Natural killer cell (primary cell): ENCODE measurements around the gene TRPC4. TPM values are rescaled to one million over a fixed set of nuclear protein-coding genes. Genes with fewer than 3 reads are reported as not detected.

Experiments used
- ATAC-seq, 3 donors: fragments of 150-1000 bp in 2 of 3; fragments of 200-7000 bp in 1 of 3; cut with Tn5 transposase; 1 replicate in 1 of 3; 2 replicates in 2 of 3; pipeline ENCODE4 v1.10.0; 2021; ENCODE audit warnings: mild to moderate bottlenecking in 2 of 3, moderate library complexity in 2 of 3
- DNase-seq, 2 donors: peaks; one replicate each; pipeline versions ENCODE4 v3.0.0 to v3.0.0-alpha.2; 2013 to 2021; ENCODE audit warnings: mixed read lengths in 1 of 2
- H3K27ac ChIP-seq: one replicate; pipeline ENCODE4 v1.5.1; 2013; ENCODE audit warnings: mild to moderate bottlenecking, low read length
- H3K27me3 ChIP-seq: one replicate; pipeline ENCODE4 v1.6.1; 2013; ENCODE audit warnings: low read length; ENCODE audit not compliant: control insufficient read depth, insufficient read depth
- H3K36me3 ChIP-seq: one replicate; pipeline ENCODE4 v1.6.1; 2013; ENCODE audit warnings: low read length; ENCODE audit not compliant: control insufficient read depth, insufficient read depth
- H3K4me1 ChIP-seq: one replicate; pipeline ENCODE4 v1.6.1; 2013; ENCODE audit warnings: low read length; ENCODE audit not compliant: control insufficient read depth, insufficient read depth
- H3K4me3 ChIP-seq: one replicate; pipeline ENCODE4 v1.5.1; 2013; ENCODE audit warnings: low read length
- H3K9me3 ChIP-seq: one replicate; pipeline ENCODE4 v1.6.1; 2013; ENCODE audit warnings: low read length; ENCODE audit not compliant: control insufficient read depth, insufficient read depth
- H3K27ac Mint-ChIP-seq, 2 donors: one replicate each; pipeline ENCODE4 v1.8.0; 2022; ENCODE audit warnings: mild to moderate bottlenecking in 2 of 2, mixed read lengths in 2 of 2, moderate library complexity in 1 of 2
- H3K27me3 Mint-ChIP-seq, 2 donors: one replicate each; pipeline ENCODE4 v1.8.0; 2022; ENCODE audit warnings: low read depth in 2 of 2, mixed read lengths in 2 of 2
- H3K36me3 Mint-ChIP-seq: one replicate; pipeline ENCODE4 v1.8.0; 2022; ENCODE audit warnings: mixed read lengths
- H3K4me1 Mint-ChIP-seq, 2 donors: one replicate each; pipeline ENCODE4 v1.8.0; 2022; ENCODE audit warnings: mixed read lengths in 2 of 2
- H3K4me3 Mint-ChIP-seq: one replicate; pipeline ENCODE4 v1.8.0; 2022; ENCODE audit warnings: mild to moderate bottlenecking, moderate library complexity, mixed read lengths
- H3K9me3 Mint-ChIP-seq, 2 donors: one replicate each; pipeline ENCODE4 v1.8.0; 2022; ENCODE audit warnings: mixed read lengths in 2 of 2
- CTCF ChIP-seq: fragments of 200-600 bp; IDR thresholded peaks from one replicate; pipeline ENCODE4 v1.8.0; 2022; ENCODE audit warnings: antibody characterized with exemption
- WGBS: methylation state at CpG from one replicate; pipeline ENCODE4 v1.1.7; 2013; ENCODE audit warnings: missing lambda C conversion rate; ENCODE audit not compliant: insufficient coverage; 5-methylcytosine and 5-hydroxymethylcytosine counted together
- intact Hi-C: fragments of 100-400 bp; cut with micrococcal nuclease; formaldehyde crosslinking; loops from one replicate; pipeline ENCODE4 v1.14.2; 2022
- total RNA-seq, 4 donors: library from RNA; stranded (reverse); fragments of 120-200 nt in 1 of 4; gene quantifications; one replicate each; pipeline versions ENCODE4 v1.2.3 to v1.2.4, GENCODE V29; 2013 to 2022

The TRPC4 gene
- total RNA-seq, 3 donors from 2014 or later (not counting 1 experiment from before 2014, with no cell fraction given) = not detected

GRCh38 chr13:37665420-37665819 lies 204.2 kb downstream of the TRPC4 start:
- H3K27ac ChIP-seq = no peak overlapping the region
- H3K4me3 Mint-ChIP-seq = no peak overlapping the region
- no peaks in the 10 kb centered on the region for H3K27me3 Mint-ChIP-seq
- H3K36me3 Mint-ChIP-seq = peaks cover 8% of the 10 kb centered on the region
- no peak for TF ChIP-seq CTCF
- 54% methylated on average over 2 of the region's 2 CpGs for WGBS
- no peak overlapping the region for H3K27ac Mint-ChIP-seq
- H3K27me3 ChIP-seq = no peaks in the 10 kb centered on the region
- H3K36me3 ChIP-seq = no peaks in the 10 kb centered on the region
- no peaks in the 10 kb centered on the region for H3K4me1 ChIP-seq
- H3K9me3 Mint-ChIP-seq = peaks cover 15% of the 10 kb centered on the region in 2 donors
- no peak overlapping the region for H3K4me3 ChIP-seq
- no peaks in the 10 kb centered on the region for H3K9me3 ChIP-seq
- DNase-seq = no peak
- intact Hi-C loops = no loop called here
- H3K4me1 Mint-ChIP-seq = no peaks in the 10 kb centered on the region
- ATAC-seq = no peak

- Mint-ChIP-seq H3K4me1 (no peaks in the 10 kb centered on the region), H3K27me3 (no peaks in the 10 kb centered on the region), H3K9me3 (peaks cover 15% of the 10 kb centered on the region in 2 donors), H3K36me3 (peaks cover 8% of the 10 kb centered on the region), H3K4me3 (no peak overlapping the region), H3K27ac (no peak overlapping the region)
- Histone ChIP-seq H3K36me3 (no peaks in the 10 kb centered on the region), H3K4me3 (no peak overlapping the region), H3K4me1 (no peaks in the 10 kb centered on the region), H3K9me3 (no peaks in the 10 kb centered on the region), H3K27me3 (no peaks in the 10 kb centered on the region), H3K27ac (no peak overlapping the region)
- no peak for TF ChIP-seq CTCF
- no peak for DNase-seq
- WGBS = 93% methylated on average over 3 of the region's 4 CpGs
- intact Hi-C loops = no loop called here
- no peak for ATAC-seq
These were observed 205.8 kb downstream of the TRPC4 start for GRCh38 chr13:37663724-37664123.

- Mint-ChIP-seq H3K4me1 (no peaks in the 10 kb centered on the region), H3K4me3 (no peak overlapping the region), H3K27ac (no peak overlapping the region), H3K36me3 (peaks cover 8% of the 10 kb centered on the region), H3K9me3 (peaks cover 12% of the 10 kb centered on the region in 2 donors), H3K27me3 (no peaks in the 10 kb centered on the region)
- no peak overlapping the region for H3K4me3 ChIP-seq
- no peak for TF ChIP-seq CTCF
- H3K4me1 ChIP-seq = no peaks in the 10 kb centered on the region
- DNase-seq (no peak), ATAC-seq (no peak)
- 73% methylated on average over 2 of the region's 3 CpGs for WGBS
- no peaks in the 10 kb centered on the region for H3K36me3 ChIP-seq
- no peak overlapping the region for H3K27ac ChIP-seq
- intact Hi-C loops = no loop called here
- no peaks in the 10 kb centered on the region for H3K9me3 ChIP-seq
- H3K27me3 ChIP-seq = no peaks in the 10 kb centered on the region
These were observed 206.9 kb downstream of the TRPC4 start for GRCh38 chr13:37662624-37663023.

GRCh38 chr13:37657956-37658355 lies 211.6 kb downstream of the TRPC4 start:
- H3K27ac ChIP-seq = no peak overlapping the region
- Mint-ChIP-seq H3K9me3 (peaks cover 4% of the 10 kb centered on the region in 2 donors), H3K27ac (no peak overlapping the region), H3K4me3 (no peak overlapping the region), H3K36me3 (no peaks in the 10 kb centered on the region), H3K4me1 (no peaks in the 10 kb centered on the region), H3K27me3 (no peaks in the 10 kb centered on the region)
- WGBS = no CpG with 5 or more reads among the region's 1 CpG
- no peaks in the 10 kb centered on the region for H3K9me3 ChIP-seq
- ATAC-seq (no peak), DNase-seq (no peak)
- H3K4me3 ChIP-seq = no peak overlapping the region
- TF ChIP-seq CTCF = no peak
- H3K27me3 ChIP-seq = no peaks in the 10 kb centered on the region
- H3K4me1 ChIP-seq = no peaks in the 10 kb centered on the region
- H3K36me3 ChIP-seq = no peaks in the 10 kb centered on the region
- intact Hi-C loops = no loop called here
